ENCODE results near the gene FAM237A.

The FAM237A gene

GRCh38 chr2:206642075-206643025 lies at the start of gene FAM237A:
Gene FAM237A, plus strand, starts transcription at chr2:206642487. Its CDS starts 1,750 bp downstream, at chr2:206644237.
- no peak for FAIRE-seq

GRCh38 chr2:206597717-206598218 lies 44.5 kb upstream of the FAM237A start:
- FAIRE-seq, result no peak

More at GRCh38 chr2:206642075-206643025, at the start of gene FAM237A:
- peak; percentile 49 for DNase-seq (ENCODE audit: insufficient read length, low spot score)

GRCh38 chr2:206603243-206603642 lies 39.0 kb upstream of the FAM237A start:
- DNase-seq (ENCODE audit: insufficient read length, low spot score) (no peak), FAIRE-seq (no peak)

More at GRCh38 chr2:206597717-206598218, 44.5 kb upstream of the FAM237A start:
- DNase-seq (ENCODE audit: insufficient read length, low spot score), result no peak

- FAIRE-seq, result no peak
- DNase-seq (ENCODE audit: insufficient read length, low spot score), result no peak
These were observed 31.8 kb upstream of the FAM237A start for GRCh38 chr2:206610451-206610850.

- no peak for FAIRE-seq
- DNase-seq (ENCODE audit: insufficient read length, low spot score), result peak; percentile 3
These were observed 31.1 kb upstream of the FAM237A start for GRCh38 chr2:206611191-206611590.

GRCh38 chr2:206611736-206612135 lies 30.6 kb upstream of the FAM237A start:
- FAIRE-seq (no peak), DNase-seq (ENCODE audit: insufficient read length, low spot score) (no peak)

GRCh38 chr2:206614811-206615210 lies 27.5 kb upstream of the FAM237A start:
- no peak for FAIRE-seq
- peak; percentile 48 for DNase-seq (ENCODE audit: insufficient read length, low spot score)

- no peak for DNase-seq (ENCODE audit: insufficient read length, low spot score)
- no peak for FAIRE-seq
These were observed 26.7 kb upstream of the FAM237A start for GRCh38 chr2:206615417-206616089.

- no peak for FAIRE-seq
These were observed 26.1 kb upstream of the FAM237A start for GRCh38 chr2:206616151-206616550.

GRCh38 chr2:206619011-206619410 lies 23.3 kb upstream of the FAM237A start:
- DNase-seq (ENCODE audit: insufficient read length, low spot score) (no peak), FAIRE-seq (no peak)

More at GRCh38 chr2:206616151-206616550, 26.1 kb upstream of the FAM237A start:
- DNase-seq (ENCODE audit: insufficient read length, low spot score), result no peak

- FAIRE-seq (no peak), DNase-seq (ENCODE audit: insufficient read length, low spot score) (no peak)
These were observed 16.2 kb upstream of the FAM237A start for GRCh38 chr2:206626108-206626507.

- no peak for FAIRE-seq
These were observed 14.7 kb upstream of the FAM237A start for GRCh38 chr2:206627632-206628031.

GRCh38 chr2:206631340-206631739 lies 10.9 kb upstream of the FAM237A start:
- no peak for FAIRE-seq
- no peak for DNase-seq (ENCODE audit: insufficient read length, low spot score)

More at GRCh38 chr2:206627632-206628031, 14.7 kb upstream of the FAM237A start:
- DNase-seq (ENCODE audit: insufficient read length, low spot score), result no peak

GRCh38 chr2:206635015-206635414 lies 7.3 kb upstream of the FAM237A start:
- FAIRE-seq (no peak), DNase-seq (ENCODE audit: insufficient read length, low spot score) (no peak)

GRCh38 chr2:206639636-206640035 lies 2.7 kb upstream of the FAM237A start:
- no peak for DNase-seq (ENCODE audit: insufficient read length, low spot score)
- FAIRE-seq, result no peak

GRCh38 chr2:206641226-206641625 lies 1.1 kb upstream of the FAM237A start:
- FAIRE-seq, result no peak
- DNase-seq (ENCODE audit: insufficient read length, low spot score), result no peak

GRCh38 chr2:206647985-206648384 lies 5.7 kb downstream of the FAM237A start:
- no peak for FAIRE-seq
- no peak for DNase-seq (ENCODE audit: insufficient read length, low spot score)

GRCh38 chr2:206657087-206657486 lies 14.8 kb downstream of the FAM237A start:
- FAIRE-seq (no peak), DNase-seq (ENCODE audit: insufficient read length, low spot score) (no peak)

- FAIRE-seq (no peak), DNase-seq (ENCODE audit: insufficient read length, low spot score) (no peak)
These were observed 23.0 kb downstream of the FAM237A start for GRCh38 chr2:206665251-206665650.

- DNase-seq (ENCODE audit: insufficient read length, low spot score) (no peak), FAIRE-seq (no peak)
These were observed 28.4 kb downstream of the FAM237A start for GRCh38 chr2:206670531-206671319.

GRCh38 chr2:206683546-206683945 lies 41.3 kb downstream of the FAM237A start:
- FAIRE-seq (no peak), DNase-seq (ENCODE audit: insufficient read length, low spot score) (no peak)
